Liver (tissue), 9 donors: ENCODE results near the gene PRR5L. TPM values are rescaled to one million over a fixed set of nuclear protein-coding genes. Genes with fewer than 3 reads are reported as not detected.
A peak's percentile ranks its signal among the peaks of the same experiment; 100 is the strongest.

Experiments used
- DNase-seq: peaks from one replicate; pipeline ENCODE4 v3.0.0-alpha.2; 2017; ENCODE audit warnings: low spot score
- H3K27ac ChIP-seq, 2 donors: one replicate each; pipeline ENCODE4 v1.7.0; 2013; ENCODE audit warnings: inconsistent platforms in 2 of 2, low read length in 2 of 2, control low read depth in 1 of 2, low read depth in 1 of 2, mild to moderate bottlenecking in 1 of 2
- H3K27me3 ChIP-seq, 4 donors: one replicate each; pipeline versions ENCODE4 v1.6.1 to v1.7.0; 2013; ENCODE audit warnings: low read length in 3 of 4, inconsistent platforms in 1 of 4, mild to moderate bottlenecking in 1 of 4, moderate library complexity in 1 of 4; ENCODE audit not compliant: control insufficient read depth in 4 of 4, insufficient read depth in 4 of 4
- H3K36me3 ChIP-seq, 4 donors: one replicate each; pipeline versions ENCODE4 v1.6.1 to v1.7.0; 2013; ENCODE audit warnings: low read length in 3 of 4, mild to moderate bottlenecking in 3 of 4, low read depth in 1 of 4, moderate library complexity in 1 of 4; ENCODE audit not compliant: control insufficient read depth in 4 of 4, insufficient read depth in 3 of 4
- H3K4me1 ChIP-seq, 4 donors: one replicate each; pipeline versions ENCODE4 v1.6.1 to v1.7.0; 2013; ENCODE audit warnings: low read length in 3 of 4, mild to moderate bottlenecking in 3 of 4, moderate library complexity in 1 of 4; ENCODE audit not compliant: control insufficient read depth in 4 of 4, insufficient read depth in 4 of 4
- H3K4me3 ChIP-seq, 3 donors: one replicate each; pipeline versions ENCODE4 v1.6.1 to v1.7.0; 2013; ENCODE audit warnings: low read length in 3 of 3, control low read depth in 1 of 3, low read depth in 1 of 3, mild to moderate bottlenecking in 1 of 3
- H3K9ac ChIP-seq, 2 donors: one replicate each; pipeline ENCODE4 v1.7.0; 2013; ENCODE audit warnings: low read length in 2 of 2, mild to moderate bottlenecking in 2 of 2, moderate library complexity in 2 of 2, control low read depth in 1 of 2, low read depth in 1 of 2
- H3K9me3 ChIP-seq, 4 donors: one replicate each; pipeline versions ENCODE4 v1.6.1 to v1.7.0; 2013; ENCODE audit warnings: low read length in 3 of 4; ENCODE audit not compliant: control insufficient read depth in 4 of 4
- FOXA1 ChIP-seq: IDR thresholded peaks from 2 replicates; pipeline ENCODE4 v1.6.1; 2016; ENCODE audit warnings: antibody characterized with exemption
- HNF4A ChIP-seq, 2 donors: conservative IDR thresholded peaks; 2 replicates each; pipeline ENCODE4 v1.6.1; 2016; ENCODE audit warnings: antibody characterized with exemption in 2 of 2, mild to moderate bottlenecking in 2 of 2
- JUND ChIP-seq, 2 donors: IDR thresholded peaks; 2 replicates each; pipeline ENCODE4 v1.6.1; 2016; ENCODE audit warnings: antibody characterized with exemption in 2 of 2
- NR2F2 ChIP-seq: IDR thresholded peaks from 2 replicates; pipeline ENCODE4 v1.6.1; 2016; ENCODE audit warnings: antibody characterized with exemption
- RAD21 ChIP-seq, 2 donors: IDR thresholded peaks; 2 replicates each; pipeline ENCODE4 v1.6.1; 2016; ENCODE audit warnings: antibody characterized with exemption in 2 of 2, mild to moderate bottlenecking in 2 of 2
- RXRA ChIP-seq, 2 donors: IDR thresholded peaks; 2 replicates each; pipeline ENCODE4 v1.6.1; 2017 to 2018; ENCODE audit warnings: antibody characterized with exemption in 2 of 2, mild to moderate bottlenecking in 1 of 2
- SP1 ChIP-seq: IDR thresholded peaks from 2 replicates; pipeline ENCODE4 v1.6.1; 2018; ENCODE audit warnings: antibody characterized with exemption, mild to moderate bottlenecking
- TAF1 ChIP-seq: conservative IDR thresholded peaks from 2 replicates; pipeline ENCODE4 v1.6.1; 2016; ENCODE audit warnings: antibody characterized with exemption, mild to moderate bottlenecking
- WGBS: extraction: QIAGEN DNeasy Blood & Tissue Kit; methylation state at CpG from one replicate; pipeline ENCODE4 v1.1.7; 2013; 5-methylcytosine and 5-hydroxymethylcytosine counted together
- polyA plus RNA-seq, 2 donors: library from polyadenylated mRNA; stranded (reverse) in 1 of 2; unstranded in 1 of 2; fragments of 200-250 nt in 1 of 2; fragments of >200 nt in 1 of 2; fragmentation: Nextera tagmentation in 1 of 2; extraction: Ambion mirVana in 1 of 2; gene quantifications; one replicate each; pipeline versions ENCODE4 v1.2.1 to v1.2.3, GENCODE V29; 2013 to 2015
- total RNA-seq, 2 donors: library from RNA; depleted of rRNA; stranded (reverse); fragments of >200 nt; gene quantifications; one replicate each; pipeline ENCODE4 v1.2.3, GENCODE V29; 2014
- TF ChIP-seq, protein P1 (sequence below): IDR thresholded peaks from 2 replicates; pipeline ENCODE4 v1.6.1; 2016; ENCODE audit warnings: antibody characterized with exemption
- TF ChIP-seq, protein P2 (sequence below): IDR thresholded peaks from 2 replicates; pipeline ENCODE4 v1.6.1; 2016; ENCODE audit warnings: antibody characterized with exemption
- TF ChIP-seq, protein P3 (sequence below): fragments of 150-350 bp; IDR thresholded peaks from 2 replicates; pipeline ENCODE4 v1.5.1; 2017; ENCODE audit warnings: improper control_type of control experiment, low read depth, low read length; ENCODE audit not compliant: missing input control
- TF ChIP-seq, protein P4 (sequence below): IDR thresholded peaks from 2 replicates; pipeline ENCODE4 v1.6.1; 2016; ENCODE audit warnings: antibody characterized with exemption, mild to moderate bottlenecking
- donor health status: healthy.
- donor health status: healthy.
- donor health status: healthy.
- donor health status: healthy.
- donor health status: healthy.

The PRR5L gene
- total and polyA plus RNA-seq, 4 donors, result 1.2 to 8.5 (median 4.5) TPM

DNA sequence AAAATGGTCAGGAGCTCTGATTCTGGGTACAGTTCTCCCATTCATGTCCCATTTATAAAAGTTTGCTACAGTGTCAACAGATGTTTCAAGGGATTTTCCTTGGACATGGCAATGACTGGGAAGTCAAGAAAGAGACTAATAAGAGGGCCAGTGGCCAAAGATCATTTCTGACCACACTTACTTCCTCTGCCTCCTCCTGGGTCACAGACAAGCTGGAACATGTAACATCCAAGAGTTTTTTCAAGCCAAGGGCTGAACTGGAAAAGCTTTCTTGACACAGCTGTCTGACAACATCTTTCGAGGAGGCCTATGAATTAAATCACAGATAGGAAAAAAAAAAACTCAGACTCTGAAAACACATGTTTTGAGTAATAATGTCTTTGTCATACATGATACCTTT lies 15.6 kb upstream of the PRR5L start:
- TF ChIP-seq RXRA (IDR thresholded peaks at IDR 0.05) (no peak), JUND (IDR thresholded peaks at IDR 0.05) (no peak)
- 94% methylated on average over 1 of the region's 1 CpG for WGBS

DNA sequence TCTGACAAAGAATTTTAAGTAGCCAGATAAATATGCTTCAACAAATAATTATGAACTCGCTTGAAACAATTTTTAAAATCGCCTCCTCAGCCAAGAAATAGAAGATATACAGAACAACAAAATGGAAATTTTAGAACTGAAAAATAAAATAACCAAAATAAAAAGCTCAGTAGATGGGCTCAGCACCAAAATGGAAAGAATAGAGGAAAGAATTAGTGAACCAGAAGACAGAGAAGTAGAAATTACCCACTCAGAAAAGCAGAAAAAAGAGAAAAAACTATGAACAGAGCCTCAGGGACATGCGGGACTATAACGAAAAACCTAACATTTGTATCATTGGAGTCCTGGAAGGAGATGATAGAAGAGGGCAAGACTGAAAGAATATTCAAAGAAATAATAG lies 14.2 kb upstream of the PRR5L start:
- Histone ChIP-seq H3K27me3 (no peaks in the 10 kb centered on the region), H3K9ac (no peak overlapping the region), H3K4me1 (peaks cover 0 to 2% (median 0%) of the 10 kb centered on the region in 4 donors), H3K36me3 (peaks cover 1 to 11% (median 7%) of the 10 kb centered on the region in 4 donors), H3K9me3 (no peaks in the 10 kb centered on the region), H3K27ac (no peak overlapping the region), H3K4me3 (no peak overlapping the region)
- DNase-seq, result no peak
- TF ChIP-seq, protein P1, sequence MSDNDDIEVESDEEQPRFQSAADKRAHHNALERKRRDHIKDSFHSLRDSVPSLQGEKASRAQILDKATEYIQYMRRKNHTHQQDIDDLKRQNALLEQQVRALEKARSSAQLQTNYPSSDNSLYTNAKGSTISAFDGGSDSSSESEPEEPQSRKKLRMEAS, result no peak
- WGBS, result 98% methylated on average over 4 of the region's 4 CpGs

More for the DNA sequence above, 15.6 kb upstream of the PRR5L start:
- no peak overlapping the region for H3K9ac ChIP-seq
- peaks cover 0 to 2% (median 0%) of the 10 kb centered on the region in 4 donors for H3K4me1 ChIP-seq
- H3K9me3 ChIP-seq, result no peaks in the 10 kb centered on the region
- no peak overlapping the region for H3K27ac ChIP-seq
- no peaks in the 10 kb centered on the region for H3K27me3 ChIP-seq
- no peak for DNase-seq
- no peak overlapping the region for H3K4me3 ChIP-seq
- H3K36me3 ChIP-seq, result peaks cover 2 to 17% (median 12%) of the 10 kb centered on the region in 4 donors

DNA sequence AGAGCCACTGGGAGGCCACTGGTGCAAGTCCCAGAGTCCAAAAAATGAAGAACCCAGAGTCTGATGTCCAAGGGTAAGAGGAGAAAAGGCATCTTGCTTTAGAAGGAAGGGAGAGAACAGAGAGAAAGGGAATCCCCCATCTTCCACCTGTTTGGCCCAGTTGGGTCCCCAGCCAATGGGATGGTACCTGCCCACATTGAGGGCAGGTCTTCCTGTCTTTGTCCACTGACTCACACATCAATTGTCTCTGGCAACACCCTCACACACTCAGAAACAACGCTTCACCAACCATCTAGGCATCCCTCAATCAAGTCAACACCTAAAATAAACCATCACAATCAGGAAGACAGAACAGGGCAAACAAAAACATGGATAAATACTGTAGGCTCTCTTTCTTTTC lies 13.2 kb upstream of the PRR5L start:
- no peaks in the 10 kb centered on the region for H3K27me3 ChIP-seq
- H3K4me1 ChIP-seq, result peaks cover 1 to 4% (median 3%) of the 10 kb centered on the region in 4 donors
- no peak overlapping the region for H3K9ac ChIP-seq
- TF ChIP-seq SP1 (no peak), RXRA (IDR thresholded peaks at IDR 0.05) (no peak), NR2F2 (no peak), TAF1 (no peak), HNF4A (conservative IDR thresholded peaks at IDR 0.05) (no peak), FOXA1 (no peak), JUND (IDR thresholded peaks at IDR 0.05) (no peak), RAD21 (IDR thresholded peaks at IDR 0.05) (no peak)
- TF ChIP-seq, protein P2, sequence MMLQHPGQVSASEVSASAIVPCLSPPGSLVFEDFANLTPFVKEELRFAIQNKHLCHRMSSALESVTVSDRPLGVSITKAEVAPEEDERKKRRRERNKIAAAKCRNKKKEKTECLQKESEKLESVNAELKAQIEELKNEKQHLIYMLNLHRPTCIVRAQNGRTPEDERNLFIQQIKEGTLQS, result no peak
- TF ChIP-seq, protein P1, result no peak
- H3K9me3 ChIP-seq, result no peaks in the 10 kb centered on the region
- 95% methylated on average over 1 of the region's 1 CpG for WGBS
- no peak for DNase-seq
- no peak overlapping the region for H3K4me3 ChIP-seq
- no peak overlapping the region for H3K27ac ChIP-seq
- H3K36me3 ChIP-seq, result peaks cover 0 to 7% (median 5%) of the 10 kb centered on the region in 4 donors

DNA sequence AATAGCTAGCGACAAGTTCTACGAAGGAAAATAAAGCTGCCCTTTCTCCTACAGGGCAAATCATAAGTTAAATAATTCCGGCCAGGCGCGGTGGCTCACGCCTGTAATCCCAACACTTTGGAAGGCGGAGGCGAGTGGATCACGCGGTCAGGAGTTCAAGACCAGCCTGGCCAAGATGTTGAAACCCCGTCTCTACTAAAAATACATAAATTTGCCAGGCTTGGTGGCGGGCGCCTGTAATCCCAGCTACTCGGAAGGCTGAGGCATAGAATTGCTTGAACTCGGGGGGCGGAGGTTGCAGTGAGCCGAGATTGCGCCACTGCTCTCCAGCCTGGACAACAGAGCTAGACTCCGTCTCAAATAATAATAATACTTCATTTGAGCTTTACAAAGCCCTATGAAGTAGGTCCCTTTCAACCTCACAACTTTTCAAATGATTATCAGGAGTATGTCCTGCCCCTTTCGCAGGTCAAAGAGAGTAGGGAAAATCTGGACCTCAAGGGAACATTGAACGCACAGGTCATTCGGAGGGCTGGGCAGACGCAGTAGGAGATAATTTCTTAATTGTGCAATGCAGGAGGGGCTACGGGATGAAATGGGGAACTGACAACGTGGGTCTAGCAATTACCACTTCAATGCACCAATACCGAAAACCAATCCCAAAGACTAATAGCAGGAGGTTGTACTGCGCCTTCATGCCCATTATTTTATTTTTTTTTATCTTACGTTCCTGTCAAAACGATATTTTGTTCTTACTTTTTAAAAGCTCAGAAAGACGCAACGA lies 7.5 kb upstream of the PRR5L start:
- 24% methylated on average over 31 of the region's 31 CpGs for WGBS
- H3K4me1 ChIP-seq, result peaks cover 3 to 20% (median 14%) of the 10 kb centered on the region in 4 donors

More for the DNA sequence above, 7.5 kb upstream of the PRR5L start:
- TF ChIP-seq SP1, result no peak
- TF ChIP-seq, protein P3, sequence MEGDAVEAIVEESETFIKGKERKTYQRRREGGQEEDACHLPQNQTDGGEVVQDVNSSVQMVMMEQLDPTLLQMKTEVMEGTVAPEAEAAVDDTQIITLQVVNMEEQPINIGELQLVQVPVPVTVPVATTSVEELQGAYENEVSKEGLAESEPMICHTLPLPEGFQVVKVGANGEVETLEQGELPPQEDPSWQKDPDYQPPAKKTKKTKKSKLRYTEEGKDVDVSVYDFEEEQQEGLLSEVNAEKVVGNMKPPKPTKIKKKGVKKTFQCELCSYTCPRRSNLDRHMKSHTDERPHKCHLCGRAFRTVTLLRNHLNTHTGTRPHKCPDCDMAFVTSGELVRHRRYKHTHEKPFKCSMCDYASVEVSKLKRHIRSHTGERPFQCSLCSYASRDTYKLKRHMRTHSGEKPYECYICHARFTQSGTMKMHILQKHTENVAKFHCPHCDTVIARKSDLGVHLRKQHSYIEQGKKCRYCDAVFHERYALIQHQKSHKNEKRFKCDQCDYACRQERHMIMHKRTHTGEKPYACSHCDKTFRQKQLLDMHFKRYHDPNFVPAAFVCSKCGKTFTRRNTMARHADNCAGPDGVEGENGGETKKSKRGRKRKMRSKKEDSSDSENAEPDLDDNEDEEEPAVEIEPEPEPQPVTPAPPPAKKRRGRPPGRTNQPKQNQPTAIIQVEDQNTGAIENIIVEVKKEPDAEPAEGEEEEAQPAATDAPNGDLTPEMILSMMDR, result no peak
- TF ChIP-seq, protein P1, result no peak
- TF ChIP-seq JUND (IDR thresholded peaks at IDR 0.05), result no peak
- TF ChIP-seq RXRA (IDR thresholded peaks at IDR 0.05), result no peak
- TF ChIP-seq, protein P2, result no peak
- TF ChIP-seq, protein P4, sequence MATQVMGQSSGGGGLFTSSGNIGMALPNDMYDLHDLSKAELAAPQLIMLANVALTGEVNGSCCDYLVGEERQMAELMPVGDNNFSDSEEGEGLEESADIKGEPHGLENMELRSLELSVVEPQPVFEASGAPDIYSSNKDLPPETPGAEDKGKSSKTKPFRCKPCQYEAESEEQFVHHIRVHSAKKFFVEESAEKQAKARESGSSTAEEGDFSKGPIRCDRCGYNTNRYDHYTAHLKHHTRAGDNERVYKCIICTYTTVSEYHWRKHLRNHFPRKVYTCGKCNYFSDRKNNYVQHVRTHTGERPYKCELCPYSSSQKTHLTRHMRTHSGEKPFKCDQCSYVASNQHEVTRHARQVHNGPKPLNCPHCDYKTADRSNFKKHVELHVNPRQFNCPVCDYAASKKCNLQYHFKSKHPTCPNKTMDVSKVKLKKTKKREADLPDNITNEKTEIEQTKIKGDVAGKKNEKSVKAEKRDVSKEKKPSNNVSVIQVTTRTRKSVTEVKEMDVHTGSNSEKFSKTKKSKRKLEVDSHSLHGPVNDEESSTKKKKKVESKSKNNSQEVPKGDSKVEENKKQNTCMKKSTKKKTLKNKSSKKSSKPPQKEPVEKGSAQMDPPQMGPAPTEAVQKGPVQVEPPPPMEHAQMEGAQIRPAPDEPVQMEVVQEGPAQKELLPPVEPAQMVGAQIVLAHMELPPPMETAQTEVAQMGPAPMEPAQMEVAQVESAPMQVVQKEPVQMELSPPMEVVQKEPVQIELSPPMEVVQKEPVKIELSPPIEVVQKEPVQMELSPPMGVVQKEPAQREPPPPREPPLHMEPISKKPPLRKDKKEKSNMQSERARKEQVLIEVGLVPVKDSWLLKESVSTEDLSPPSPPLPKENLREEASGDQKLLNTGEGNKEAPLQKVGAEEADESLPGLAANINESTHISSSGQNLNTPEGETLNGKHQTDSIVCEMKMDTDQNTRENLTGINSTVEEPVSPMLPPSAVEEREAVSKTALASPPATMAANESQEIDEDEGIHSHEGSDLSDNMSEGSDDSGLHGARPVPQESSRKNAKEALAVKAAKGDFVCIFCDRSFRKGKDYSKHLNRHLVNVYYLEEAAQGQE, result no peak
- TF ChIP-seq RAD21 (IDR thresholded peaks at IDR 0.05), result no peak
- no peak for TF ChIP-seq FOXA1
- no peak for TF ChIP-seq HNF4A (conservative IDR thresholded peaks at IDR 0.05)
- Histone ChIP-seq H3K9me3 (no peaks in the 10 kb centered on the region), H3K9ac (peak overlapping the region; percentile 66 to 80), H3K4me3 (peak overlapping the region; percentile 75 to 99 (median 84)), H3K36me3 (no peaks in the 10 kb centered on the region), H3K27me3 (no peaks in the 10 kb centered on the region), H3K27ac (peak overlapping the region in 1 of 2 donors; percentile 41)
- DNase-seq, result no peak
